ENCODE results near the gene RGS19.

GRCh38 chr20:64041040-64041780, 38.1 kb downstream of the RGS19 start:
- TF ChIP-seq POLR2A (IDR thresholded peaks at IDR 0.05) (no peak), CTCF (IDR thresholded peaks at IDR 0.05) (no peak)

All from heart left ventricle (tissue), 13 donors.